Muscle of leg (tissue), 11 donors: Measurements from ENCODE around the gene LRMDA. TPM values are rescaled to one million over a fixed set of nuclear protein-coding genes. Genes with fewer than 3 reads are reported as not detected.

ENCODE experiments used
- DNase-seq: peaks from one replicate; pipeline ENCODE4 v3.0.0; 2013
- H3K27ac ChIP-seq: one replicate; pipeline ENCODE4 v1.5.1; 2013; ENCODE audit warnings: mild to moderate bottlenecking, low read length, control low read depth
- H3K27me3 ChIP-seq: one replicate; pipeline ENCODE4 v1.6.1; 2013; ENCODE audit warnings: low read length; ENCODE audit not compliant: control insufficient read depth, insufficient read depth
- H3K36me3 ChIP-seq: one replicate; pipeline ENCODE4 v1.6.1; 2013; ENCODE audit warnings: low read length; ENCODE audit not compliant: control insufficient read depth, insufficient read depth
- H3K4me1 ChIP-seq: one replicate; pipeline ENCODE4 v1.6.1; 2013; ENCODE audit warnings: low read length; ENCODE audit not compliant: control insufficient read depth, insufficient read depth
- H3K4me3 ChIP-seq: one replicate; pipeline ENCODE4 v1.5.1; 2013; ENCODE audit warnings: low read length, control low read depth
- H3K9me3 ChIP-seq: replicated peaks from 2 replicates; pipeline ENCODE4 v1.6.1; 2013; ENCODE audit warnings: low read depth, low read length; ENCODE audit not compliant: control insufficient read depth
- WGBS: methylation state at CpG from one replicate; pipeline ENCODE4 v1.1.5; 2013; ENCODE audit warnings: missing lambda C conversion rate; ENCODE audit not compliant: insufficient coverage; 5-methylcytosine and 5-hydroxymethylcytosine counted together
- polyA plus RNA-seq, 8 donors: library from polyadenylated mRNA; unstranded; fragments of 120-200 nt; gene quantifications; one replicate each; pipeline versions ENCODE4 v1.2.1 to v1.2.3, GENCODE V29; 2013; ENCODE audit warnings: inconsistent platforms in 1 of 8, low replicate concordance in 1 of 8; ENCODE audit not compliant: insufficient read length in 8 of 8, insufficient read depth in 1 of 8
- total RNA-seq: library from RNA; stranded (reverse); fragments of 120-200 nt; gene quantifications from one replicate; pipeline ENCODE4 v1.2.4, GENCODE V29; 2013

LRMDA gene
- total and polyA plus RNA-seq, 9 donors = 4.8 to 7.9 (median 5.7) TPM

DNA sequence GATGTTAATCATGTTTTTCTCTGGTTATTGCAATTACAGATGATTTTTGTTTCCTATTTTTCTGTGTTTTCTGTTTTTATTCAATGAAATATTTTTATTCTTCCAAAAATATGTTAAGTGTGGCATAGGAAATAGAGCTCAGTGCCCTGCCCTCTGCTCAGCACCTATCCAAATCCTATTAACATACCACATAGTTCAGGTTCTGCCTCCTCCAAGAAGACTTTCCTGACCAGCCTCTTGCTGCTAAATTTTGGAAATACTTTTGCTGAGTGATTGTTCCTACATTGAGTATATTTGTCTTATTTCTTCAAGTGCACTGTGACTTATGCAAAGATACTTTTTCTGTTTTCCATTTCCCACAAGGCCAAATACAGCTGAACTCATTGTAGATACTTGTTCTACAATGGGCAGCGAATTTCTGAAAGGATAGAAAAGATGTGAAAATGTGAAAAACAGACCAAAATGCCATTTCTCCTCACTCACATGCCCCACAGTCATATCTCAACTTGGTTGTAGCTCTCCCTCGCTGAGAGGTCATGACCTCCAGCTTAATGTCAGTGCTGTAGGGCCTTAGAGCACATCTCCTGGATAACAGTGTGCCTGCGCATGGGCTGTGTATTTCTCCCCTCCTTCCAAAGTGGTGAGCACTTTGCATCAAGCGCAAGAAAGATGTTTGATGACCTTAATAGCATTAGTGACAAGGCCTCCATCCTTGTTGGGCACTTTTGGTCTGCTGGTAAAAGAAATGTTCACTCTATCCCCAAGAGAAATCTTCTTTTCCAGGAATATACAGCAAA, 677.3 kb downstream of the LRMDA start:
- no peak overlapping the region for H3K4me3 ChIP-seq
- DNase-seq = no peak
- no peak overlapping the region for H3K27ac ChIP-seq
- WGBS = 38% methylated on average over 1 of the region's 4 CpGs
- peaks cover 6% of the 10 kb centered on the region for H3K4me1 ChIP-seq
- no peaks in the 10 kb centered on the region for H3K36me3 ChIP-seq
- peaks cover 12% of the 10 kb centered on the region for H3K27me3 ChIP-seq
- H3K9me3 ChIP-seq = no peaks in the 10 kb centered on the region

DNA sequence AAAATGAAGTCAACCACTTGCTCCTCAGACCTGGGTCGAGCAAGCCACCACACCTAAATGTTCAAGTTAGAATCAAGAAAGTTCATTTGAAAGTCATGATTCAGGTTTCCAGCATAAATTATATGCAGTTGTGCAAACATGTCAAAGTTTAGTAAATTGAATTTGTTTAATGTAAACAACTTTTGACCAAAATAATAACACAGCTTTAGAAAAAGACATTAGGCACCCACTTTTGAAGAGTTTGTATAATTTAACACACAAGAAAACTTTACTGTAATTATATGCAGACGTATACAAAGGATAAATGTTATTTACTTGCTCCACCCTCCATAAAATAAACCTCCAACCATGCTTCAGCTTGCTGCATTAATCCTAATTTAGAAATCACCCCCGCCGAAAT, 680.0 kb downstream of the LRMDA start:
- Histone ChIP-seq H3K27ac (no peak overlapping the region), H3K4me3 (no peak overlapping the region), H3K36me3 (no peaks in the 10 kb centered on the region), H3K9me3 (no peaks in the 10 kb centered on the region), H3K4me1 (peaks cover 17% of the 10 kb centered on the region), H3K27me3 (peaks cover 12% of the 10 kb centered on the region)
- no CpG with 5 or more reads among the region's 4 CpGs for WGBS
- DNase-seq = no peak

DNA sequence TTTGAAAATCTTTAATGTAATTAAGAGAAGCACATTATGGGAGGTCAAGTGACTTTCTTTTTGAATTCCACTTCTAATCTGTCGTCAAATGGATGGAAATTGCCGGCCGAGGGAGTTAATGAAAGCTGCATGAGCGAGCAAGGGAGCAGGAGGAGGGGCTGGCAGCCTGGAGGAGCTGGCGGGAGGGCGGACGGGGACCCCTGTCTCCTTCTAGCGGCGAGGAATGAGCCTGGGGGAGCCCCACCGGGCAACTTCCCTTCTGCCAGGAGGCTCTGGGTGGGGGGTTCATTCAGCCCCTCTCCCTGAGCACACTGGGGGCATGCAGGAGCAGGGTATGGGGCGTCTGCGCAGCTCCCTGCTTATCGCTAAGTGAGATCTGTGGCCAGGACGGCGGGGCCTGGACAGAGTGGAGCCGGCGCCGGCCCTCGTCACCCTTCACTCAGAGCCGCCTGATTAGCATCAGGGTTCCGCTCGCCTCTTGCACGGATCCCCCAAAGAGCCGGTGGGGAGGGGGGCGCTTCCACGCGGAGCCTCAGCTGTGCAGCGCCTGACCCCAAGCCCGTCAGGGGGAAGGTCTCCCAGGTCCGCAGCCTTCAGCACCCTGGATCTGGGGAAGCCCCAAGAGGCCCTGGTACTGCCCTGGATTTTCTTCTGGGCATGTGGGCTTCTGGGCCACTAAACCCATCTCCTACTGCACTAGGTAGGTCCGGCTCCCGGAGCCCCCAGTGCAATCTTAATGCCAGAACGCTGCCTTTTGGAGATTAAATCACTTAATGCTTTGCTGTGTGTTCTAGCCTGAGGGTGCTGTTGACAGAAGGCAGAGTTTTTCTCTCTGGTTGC, 680.8 kb downstream of the LRMDA start:
- Histone ChIP-seq H3K36me3 (no peaks in the 10 kb centered on the region), H3K27me3 (peaks cover 12% of the 10 kb centered on the region), H3K4me3 (no peak overlapping the region), H3K27ac (no peak overlapping the region), H3K9me3 (no peaks in the 10 kb centered on the region), H3K4me1 (peaks cover 13% of the 10 kb centered on the region)
- DNase-seq = peak; percentile 19
- WGBS = 19% methylated on average over 25 of the region's 33 CpGs

DNA sequence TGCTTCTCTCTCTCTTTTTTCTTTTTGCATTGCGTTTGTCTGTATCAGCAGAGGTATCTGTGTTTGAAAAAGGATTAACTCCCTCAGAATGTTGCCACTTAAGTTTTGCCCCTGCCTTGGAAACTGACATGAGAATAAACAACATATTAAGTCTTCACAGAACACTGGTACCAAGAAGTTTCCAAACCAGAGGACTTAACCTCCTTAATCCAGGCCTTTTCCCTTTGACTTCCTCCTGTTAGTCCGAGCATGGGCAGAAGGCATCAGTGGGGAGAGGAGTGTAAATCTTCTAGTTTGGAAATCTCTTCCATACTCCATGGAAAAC, 681.4 kb downstream of the LRMDA start:
- WGBS = no CpG with 5 or more reads among the region's 2 CpGs
- Histone ChIP-seq H3K4me3 (no peak overlapping the region), H3K9me3 (no peaks in the 10 kb centered on the region), H3K4me1 (peaks cover 13% of the 10 kb centered on the region), H3K27ac (no peak overlapping the region), H3K27me3 (peaks cover 12% of the 10 kb centered on the region), H3K36me3 (no peaks in the 10 kb centered on the region)
- no peak for DNase-seq

DNA sequence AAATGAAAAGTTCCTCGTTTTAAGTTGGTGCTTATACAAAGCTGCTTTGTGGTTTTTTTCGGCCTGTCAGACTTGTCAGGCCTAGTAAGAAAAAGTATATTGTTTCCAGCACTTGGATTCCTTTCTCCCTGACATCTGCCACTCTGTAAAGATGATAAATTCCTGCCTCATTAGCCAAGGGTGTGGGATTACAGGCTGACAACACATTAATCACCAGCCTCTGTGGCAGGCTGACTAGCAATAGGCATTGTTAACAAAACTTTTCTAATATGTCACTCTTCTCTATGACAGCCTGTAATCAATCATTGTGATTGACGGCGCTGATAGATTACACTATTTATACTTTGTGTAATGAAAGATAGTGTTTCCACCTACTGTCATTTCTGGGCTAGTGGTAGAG, 682.5 kb downstream of the LRMDA start:
- DNase-seq = peak; percentile 25
- H3K4me1 ChIP-seq = peaks cover 13% of the 10 kb centered on the region
- H3K36me3 ChIP-seq = no peaks in the 10 kb centered on the region
- H3K4me3 ChIP-seq = no peak overlapping the region
- peaks cover 12% of the 10 kb centered on the region for H3K27me3 ChIP-seq
- WGBS = no CpG with 5 or more reads among the region's 4 CpGs
- no peak overlapping the region for H3K27ac ChIP-seq
- H3K9me3 ChIP-seq = no peaks in the 10 kb centered on the region

DNA sequence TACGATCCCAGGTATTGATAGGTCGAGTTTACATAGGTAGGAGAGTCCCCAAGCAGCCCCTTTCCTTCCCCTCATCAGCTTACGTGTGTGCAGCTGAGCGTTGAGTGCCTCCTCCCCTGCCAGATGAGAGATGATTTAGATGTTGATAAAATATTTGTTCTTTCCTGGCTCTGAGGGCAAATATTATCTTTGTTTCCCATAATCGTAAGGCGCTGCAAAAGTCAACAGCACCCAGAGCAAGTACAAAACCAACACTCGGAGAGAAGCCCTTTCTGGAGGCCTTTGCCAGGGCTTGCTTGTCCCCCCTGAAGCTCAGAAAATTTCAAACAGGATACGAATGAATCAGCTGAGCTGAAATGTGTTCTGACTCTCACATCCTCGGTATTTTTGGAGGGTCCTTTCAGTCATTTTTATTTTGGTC, 683.2 kb downstream of the LRMDA start:
- H3K36me3 ChIP-seq = no peaks in the 10 kb centered on the region
- DNase-seq = no peak

DNA sequence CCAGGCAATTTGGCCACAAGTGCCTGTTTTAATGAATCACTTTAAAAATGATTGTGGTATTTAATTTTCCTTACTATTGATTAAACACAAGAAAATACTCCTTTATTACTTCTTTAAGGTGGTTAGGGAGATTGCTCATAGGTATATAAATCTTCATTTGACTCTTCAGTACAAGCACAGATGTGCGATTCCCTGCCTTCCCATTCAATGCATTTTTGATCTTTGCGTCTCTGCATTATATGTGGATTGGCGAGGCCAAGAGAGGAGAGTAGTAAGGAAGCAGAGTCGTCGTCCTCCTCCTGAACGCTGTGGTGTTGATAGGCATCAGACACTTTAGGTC, 683.7 kb downstream of the LRMDA start:
- Histone ChIP-seq H3K9me3 (no peaks in the 10 kb centered on the region), H3K4me3 (no peak overlapping the region), H3K27me3 (peaks cover 12% of the 10 kb centered on the region), H3K27ac (no peak overlapping the region), H3K36me3 (no peaks in the 10 kb centered on the region), H3K4me1 (peaks cover 13% of the 10 kb centered on the region)
- DNase-seq = no peak
- WGBS = 25% methylated on average over 3 of the region's 6 CpGs

More for the DNA sequence above, 683.2 kb downstream of the LRMDA start:
- Histone ChIP-seq H3K4me3 (no peak overlapping the region), H3K27ac (no peak overlapping the region), H3K9me3 (no peaks in the 10 kb centered on the region), H3K4me1 (peaks cover 13% of the 10 kb centered on the region), H3K27me3 (peaks cover 12% of the 10 kb centered on the region)
- WGBS = 88% methylated on average over 2 of the region's 9 CpGs

DNA sequence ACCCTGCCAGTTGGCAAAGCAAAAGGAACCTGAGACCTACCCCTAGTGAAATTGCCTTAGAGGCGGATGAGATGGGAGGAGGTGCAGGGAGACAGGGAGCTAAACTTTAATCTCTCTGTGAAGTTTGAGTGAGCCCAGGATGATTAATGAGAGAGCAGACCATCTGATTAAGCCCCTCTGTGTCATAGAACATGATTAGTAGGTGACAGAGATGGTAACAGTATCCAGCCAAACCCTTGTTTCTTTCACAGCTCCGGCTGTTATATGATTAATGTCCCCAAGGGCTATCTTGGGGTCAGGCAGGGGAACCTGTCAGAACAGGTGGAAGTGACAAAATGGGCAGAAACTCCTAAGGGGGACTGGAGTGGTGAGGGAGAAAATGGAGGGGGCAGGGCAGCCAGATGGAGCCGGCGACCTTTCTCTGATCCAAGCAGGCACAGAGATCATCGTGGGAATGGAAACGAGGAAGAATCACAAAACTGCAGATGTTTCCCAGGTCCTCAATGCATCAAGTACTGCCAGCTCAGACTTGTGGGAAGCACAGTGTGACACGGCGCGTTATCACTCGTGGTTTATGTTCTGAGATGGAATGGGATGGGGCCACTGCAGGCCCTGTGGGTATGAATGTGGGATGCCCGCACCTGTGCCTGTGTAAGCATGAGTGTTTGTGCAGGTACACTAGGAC, 684.2 kb downstream of the LRMDA start:
- no peak overlapping the region for H3K4me3 ChIP-seq
- DNase-seq = peak; percentile 75
- peaks cover 12% of the 10 kb centered on the region for H3K27me3 ChIP-seq
- peaks cover 13% of the 10 kb centered on the region for H3K4me1 ChIP-seq
- H3K9me3 ChIP-seq = no peaks in the 10 kb centered on the region
- H3K27ac ChIP-seq = no peak overlapping the region
- WGBS = 58% methylated on average over 11 of the region's 11 CpGs
- H3K36me3 ChIP-seq = no peaks in the 10 kb centered on the region

DNA sequence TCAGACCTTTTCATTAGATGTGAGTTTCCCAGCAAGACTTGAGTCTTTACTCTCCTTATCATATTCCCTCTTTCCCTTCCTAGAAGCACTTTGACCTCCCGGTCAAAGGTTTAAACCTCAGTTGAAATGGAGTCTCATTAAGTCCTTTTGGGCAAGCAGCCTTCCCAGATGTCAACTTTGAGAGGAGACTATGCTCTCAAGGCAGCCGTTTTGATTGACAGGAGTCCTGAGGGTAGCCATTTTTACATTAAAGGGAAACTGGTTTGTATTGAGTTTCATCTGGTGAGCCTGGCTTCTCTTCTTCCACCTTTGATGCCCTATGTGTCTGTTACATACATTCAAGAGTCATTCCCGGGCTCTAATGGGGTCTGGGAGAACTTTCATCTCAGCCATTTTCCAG, 685.1 kb downstream of the LRMDA start:
- Histone ChIP-seq H3K27me3 (peaks cover 12% of the 10 kb centered on the region), H3K4me1 (peaks cover 13% of the 10 kb centered on the region), H3K36me3 (no peaks in the 10 kb centered on the region), H3K9me3 (no peaks in the 10 kb centered on the region), H3K4me3 (no peak overlapping the region), H3K27ac (no peak overlapping the region)
- no peak for DNase-seq
- WGBS = 67% methylated on average over 1 of the region's 3 CpGs

DNA sequence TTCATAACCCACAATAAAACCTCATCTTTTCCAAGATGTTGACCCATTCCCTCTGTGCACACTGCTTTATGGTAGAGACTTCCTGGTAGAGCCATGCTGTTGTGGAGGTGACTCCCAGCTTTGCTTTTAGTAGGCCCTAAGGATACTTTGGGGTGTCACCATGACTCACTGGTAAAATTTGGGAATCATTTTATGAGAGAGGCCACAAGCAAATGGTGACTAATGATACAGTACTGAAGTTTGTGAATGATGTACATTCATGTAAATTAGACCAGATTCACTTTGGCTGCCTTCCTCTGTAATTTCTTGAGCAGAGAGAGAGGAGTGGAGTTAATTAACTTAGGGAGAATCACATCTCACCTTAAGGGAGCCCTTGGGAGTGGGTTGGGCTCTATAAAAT, 686.5 kb downstream of the LRMDA start:
- H3K27ac ChIP-seq = no peak overlapping the region
- H3K27me3 ChIP-seq = peaks cover 2% of the 10 kb centered on the region
- no peaks in the 10 kb centered on the region for H3K9me3 ChIP-seq
- DNase-seq = no peak
- H3K4me3 ChIP-seq = no peak overlapping the region
- no peaks in the 10 kb centered on the region for H3K36me3 ChIP-seq
- H3K4me1 ChIP-seq = peaks cover 11% of the 10 kb centered on the region
